NB4 (cell line): ENCODE data around the gene NOP14.

ENCODE experiments used
- POLR2A ChIP-seq: IDR thresholded peaks from 2 replicates; pipeline ENCODE4 v1.6.1; 2011; ENCODE audit warnings: mild to moderate bottlenecking; ENCODE audit not compliant: insufficient read length; ENCODE audit errors: extremely low read depth
- TF ChIP-seq, protein P1 (sequence below): IDR thresholded peaks from one replicate; pipeline ENCODE4 v1.5.1; 2012; ENCODE audit warnings: low read depth, low read length

- TF ChIP-seq, protein P1, sequence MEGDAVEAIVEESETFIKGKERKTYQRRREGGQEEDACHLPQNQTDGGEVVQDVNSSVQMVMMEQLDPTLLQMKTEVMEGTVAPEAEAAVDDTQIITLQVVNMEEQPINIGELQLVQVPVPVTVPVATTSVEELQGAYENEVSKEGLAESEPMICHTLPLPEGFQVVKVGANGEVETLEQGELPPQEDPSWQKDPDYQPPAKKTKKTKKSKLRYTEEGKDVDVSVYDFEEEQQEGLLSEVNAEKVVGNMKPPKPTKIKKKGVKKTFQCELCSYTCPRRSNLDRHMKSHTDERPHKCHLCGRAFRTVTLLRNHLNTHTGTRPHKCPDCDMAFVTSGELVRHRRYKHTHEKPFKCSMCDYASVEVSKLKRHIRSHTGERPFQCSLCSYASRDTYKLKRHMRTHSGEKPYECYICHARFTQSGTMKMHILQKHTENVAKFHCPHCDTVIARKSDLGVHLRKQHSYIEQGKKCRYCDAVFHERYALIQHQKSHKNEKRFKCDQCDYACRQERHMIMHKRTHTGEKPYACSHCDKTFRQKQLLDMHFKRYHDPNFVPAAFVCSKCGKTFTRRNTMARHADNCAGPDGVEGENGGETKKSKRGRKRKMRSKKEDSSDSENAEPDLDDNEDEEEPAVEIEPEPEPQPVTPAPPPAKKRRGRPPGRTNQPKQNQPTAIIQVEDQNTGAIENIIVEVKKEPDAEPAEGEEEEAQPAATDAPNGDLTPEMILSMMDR = no peak
- TF ChIP-seq POLR2A = no peak
Measured at GRCh38 chr4:2964706-2965258, 1.6 kb upstream of the NOP14 start.
